ENCODE results near the gene ADGRV1. TPM values are rescaled to one million over a fixed set of nuclear protein-coding genes. Genes with fewer than 3 reads are reported as not detected.
A peak's percentile ranks its signal among the peaks of the same experiment; 100 is the strongest.

The ADGRV1 gene
- total and polyA plus RNA-seq, 4 donors, result 0.36 to 0.64 (median 0.50) TPM

DNA sequence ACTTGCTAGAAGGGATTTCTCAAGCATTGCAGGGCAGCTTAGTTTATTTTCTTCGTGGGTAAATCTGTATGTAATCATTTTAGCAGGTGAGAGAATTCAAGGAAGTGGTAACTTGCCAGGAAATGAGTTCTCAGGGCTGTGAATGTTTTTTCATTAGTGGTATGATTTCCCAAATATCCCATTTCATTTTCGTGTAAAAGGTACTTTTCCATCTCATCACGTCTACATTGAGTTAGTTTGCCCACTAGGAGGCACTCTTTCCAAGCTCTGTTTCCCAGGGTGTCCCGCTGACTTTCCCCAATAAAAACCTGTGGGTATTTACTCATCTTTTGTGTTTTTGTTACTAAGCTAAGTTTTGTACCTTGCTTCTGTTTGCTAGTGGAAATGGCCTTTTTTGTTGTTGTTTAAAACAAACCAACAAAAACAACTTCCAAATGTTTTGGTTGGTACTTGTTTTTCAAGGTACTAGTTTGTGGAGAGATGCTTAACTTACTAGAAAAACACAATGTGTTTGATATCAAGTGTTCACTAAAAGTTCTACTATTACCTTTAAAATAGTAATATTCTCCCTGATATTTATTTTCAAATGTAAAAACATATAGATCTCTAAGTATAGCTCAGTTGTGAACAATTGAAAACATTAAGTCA is 373.6 kb downstream of the ADGRV1 start:
- Histone ChIP-seq H3K4me3 (ENCODE audit: low read length in 2 of 2) (no peak overlapping the region), H3K36me3 (ENCODE audit: control insufficient read depth in 1 of 2, insufficient read depth in 2 of 2, low read length in 1 of 2) (no peaks in the 10 kb centered on the region), H3K27me3 (ENCODE audit: control insufficient read depth in 1 of 2, insufficient read depth in 2 of 2, low read length in 1 of 2) (no peaks in the 10 kb centered on the region), H3K27ac (ENCODE audit: low read depth in 1 of 2, low read length in 2 of 2) (no peak overlapping the region), H3K4me1 (ENCODE audit: control insufficient read depth in 1 of 2, insufficient read depth in 2 of 2, low read length in 2 of 2) (no peaks in the 10 kb centered on the region), H3K9me3 (ENCODE audit: control insufficient read depth, low read length) (no peaks in the 10 kb centered on the region)
- WGBS, 2 donors, result 2 to 4% methylated on average over 4 of the region's 4 CpGs
- DNase-seq, result no peak
- intact Hi-C loops (cut with DNase I), result loop anchor here (2.0 to 10.0 kb wide), 6 partner anchors 65 to 485 kb away; no protein-coding TSS in a partner anchor
- peak; percentile 83 for ATAC-seq (ENCODE audit: low FRiP score)

GRCh38 chr5:90933298-90933697 is 374.7 kb downstream of the ADGRV1 start:
- no peak for DNase-seq
- H3K4me3 ChIP-seq (ENCODE audit: low read length in 2 of 2), result no peak overlapping the region
- no peaks in the 10 kb centered on the region for H3K4me1 ChIP-seq (ENCODE audit: control insufficient read depth in 1 of 2, insufficient read depth in 2 of 2, low read length in 2 of 2)
- no peaks in the 10 kb centered on the region for H3K9me3 ChIP-seq (ENCODE audit: control insufficient read depth, low read length)
- no peak overlapping the region for H3K27ac ChIP-seq (ENCODE audit: low read depth in 1 of 2, low read length in 2 of 2)
- no peaks in the 10 kb centered on the region for H3K27me3 ChIP-seq (ENCODE audit: control insufficient read depth in 1 of 2, insufficient read depth in 2 of 2, low read length in 1 of 2)
- intact Hi-C loops (cut with DNase I), result loop anchor here (2.0 to 10.0 kb wide), 6 partner anchors 66 to 484 kb away; no protein-coding TSS in a partner anchor
- H3K36me3 ChIP-seq (ENCODE audit: control insufficient read depth in 1 of 2, insufficient read depth in 2 of 2, low read length in 1 of 2), result no peaks in the 10 kb centered on the region
- no peak for ATAC-seq (ENCODE audit: low FRiP score)

GRCh38 chr5:90934091-90934719 is 375.6 kb downstream of the ADGRV1 start:
- H3K9me3 ChIP-seq (ENCODE audit: control insufficient read depth, low read length), result no peaks in the 10 kb centered on the region
- H3K27ac ChIP-seq (ENCODE audit: low read depth in 1 of 2, low read length in 2 of 2), result no peak overlapping the region
- ATAC-seq (ENCODE audit: low FRiP score), result no peak
- intact Hi-C loops (cut with DNase I), result loop anchor here (5.0 to 10.0 kb wide), 5 partner anchors 67 to 483 kb away; no protein-coding TSS in a partner anchor
- no peaks in the 10 kb centered on the region for H3K4me1 ChIP-seq (ENCODE audit: control insufficient read depth in 1 of 2, insufficient read depth in 2 of 2, low read length in 2 of 2)
- 93 to 96% methylated on average over 5 of the region's 5 CpGs for WGBS, 2 donors
- no peak overlapping the region for H3K4me3 ChIP-seq (ENCODE audit: low read length in 2 of 2)
- no peak for DNase-seq
- no peaks in the 10 kb centered on the region for H3K27me3 ChIP-seq (ENCODE audit: control insufficient read depth in 1 of 2, insufficient read depth in 2 of 2, low read length in 1 of 2)
- no peaks in the 10 kb centered on the region for H3K36me3 ChIP-seq (ENCODE audit: control insufficient read depth in 1 of 2, insufficient read depth in 2 of 2, low read length in 1 of 2)

DNA sequence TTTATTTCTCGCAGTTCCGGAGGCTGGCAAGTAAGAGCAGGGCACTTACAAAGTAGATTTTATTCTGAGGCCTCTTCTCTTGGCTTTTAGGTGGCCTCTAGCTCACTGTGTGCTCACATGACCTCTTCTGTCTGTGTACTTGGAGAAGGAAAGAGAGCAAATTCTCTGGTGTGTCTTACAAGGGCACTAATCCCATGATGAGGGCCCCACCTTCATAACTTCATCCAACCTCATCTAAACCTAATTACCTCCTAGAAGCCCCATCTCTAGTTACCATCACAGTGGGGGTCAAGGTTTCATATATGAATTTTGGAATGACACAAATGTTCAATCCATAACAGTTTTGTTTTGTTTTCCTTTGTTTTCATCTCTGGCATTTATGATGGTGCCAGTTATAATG is 376.1 kb downstream of the ADGRV1 start:
- ATAC-seq (ENCODE audit: low FRiP score), result no peak
- no peaks in the 10 kb centered on the region for H3K27me3 ChIP-seq (ENCODE audit: control insufficient read depth in 1 of 2, insufficient read depth in 2 of 2, low read length in 1 of 2)
- H3K4me1 ChIP-seq (ENCODE audit: control insufficient read depth in 1 of 2, insufficient read depth in 2 of 2, low read length in 2 of 2), result no peaks in the 10 kb centered on the region
- 98% methylated on average over 2 of the region's 2 CpGs for WGBS, 2 donors
- intact Hi-C loops (cut with DNase I), result loop anchor here (5.0 to 10.0 kb wide), 6 partner anchors 67 to 483 kb away; partner anchors contain the start of gene ARRDC3 (in 1 of the 2)
- no peak overlapping the region for H3K27ac ChIP-seq (ENCODE audit: low read depth in 1 of 2, low read length in 2 of 2)
- no peaks in the 10 kb centered on the region for H3K9me3 ChIP-seq (ENCODE audit: control insufficient read depth, low read length)
- no peaks in the 10 kb centered on the region for H3K36me3 ChIP-seq (ENCODE audit: control insufficient read depth in 1 of 2, insufficient read depth in 2 of 2, low read length in 1 of 2)
- no peak for DNase-seq
- H3K4me3 ChIP-seq (ENCODE audit: low read length in 2 of 2), result no peak overlapping the region

- Histone ChIP-seq H3K4me1 (ENCODE audit: control insufficient read depth in 1 of 2, insufficient read depth in 2 of 2, low read length in 2 of 2) (peaks cover 0 to 2% of the 10 kb centered on the region in 2 donors), H3K27ac (ENCODE audit: low read depth in 1 of 2, low read length in 2 of 2) (no peak overlapping the region), H3K27me3 (ENCODE audit: control insufficient read depth in 1 of 2, insufficient read depth in 2 of 2, low read length in 1 of 2) (no peaks in the 10 kb centered on the region), H3K36me3 (ENCODE audit: control insufficient read depth in 1 of 2, insufficient read depth in 2 of 2, low read length in 1 of 2) (no peaks in the 10 kb centered on the region), H3K4me3 (ENCODE audit: low read length in 2 of 2) (no peak overlapping the region), H3K9me3 (ENCODE audit: control insufficient read depth, low read length) (no peaks in the 10 kb centered on the region)
- ATAC-seq (ENCODE audit: low FRiP score), result no peak
- intact Hi-C loops (cut with DNase I), result loop anchor here (5.0 to 10.0 kb wide), 2 partner anchors 126 to 443 kb away; partner anchors contain the start of gene ARRDC3 (in 1 of the 2)
- DNase-seq, result no peak
- WGBS, 2 donors, result 70% methylated on average over 2 of the region's 2 CpGs
These were observed 380.6 kb downstream of the ADGRV1 start for GRCh38 chr5:90939211-90939610.

DNA sequence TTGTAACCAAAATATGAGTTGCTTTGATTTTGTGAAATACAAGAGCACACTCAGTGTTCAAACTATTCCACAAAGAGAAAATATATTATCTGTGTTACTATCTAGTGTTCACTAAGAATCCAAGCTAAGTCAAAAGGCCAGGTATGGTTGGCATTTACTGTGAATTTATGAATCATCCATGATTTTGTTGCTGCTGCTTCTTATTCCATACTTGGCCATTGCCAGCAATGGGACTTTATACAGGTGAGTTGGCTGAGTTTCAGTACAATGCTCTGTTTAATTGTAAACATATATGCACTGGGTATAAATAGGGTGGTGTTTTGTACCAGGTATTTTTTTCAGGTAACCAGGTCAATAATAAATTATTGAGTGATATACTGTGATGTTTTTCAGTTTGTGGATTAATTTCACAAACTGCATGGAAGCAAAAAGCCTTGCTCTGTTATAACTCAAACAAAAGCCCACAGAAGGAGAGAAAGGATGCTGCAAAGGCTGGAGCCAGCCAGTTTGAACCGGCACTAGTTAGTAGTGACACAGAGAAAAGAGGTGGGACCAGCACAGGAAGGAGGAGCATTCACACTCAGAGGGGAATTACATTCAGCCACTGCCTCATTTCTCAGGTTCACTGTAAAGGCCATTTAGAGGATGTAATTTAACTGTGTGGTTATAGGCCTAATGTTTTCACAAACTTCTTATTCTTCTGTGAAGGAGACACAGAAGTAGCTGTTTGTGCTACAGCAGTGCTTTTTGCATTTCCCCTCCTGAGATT is 381.8 kb downstream of the ADGRV1 start:
- H3K27ac ChIP-seq (ENCODE audit: low read depth in 1 of 2, low read length in 2 of 2), result no peak overlapping the region
- no peaks in the 10 kb centered on the region for H3K36me3 ChIP-seq (ENCODE audit: control insufficient read depth in 1 of 2, insufficient read depth in 2 of 2, low read length in 1 of 2)
- no peak overlapping the region for H3K4me3 ChIP-seq (ENCODE audit: low read length in 2 of 2)
- WGBS, 2 donors, result 20 to 22% methylated on average over 1 of the region's 1 CpG
- H3K4me1 ChIP-seq (ENCODE audit: control insufficient read depth in 1 of 2, insufficient read depth in 2 of 2, low read length in 2 of 2), result peaks cover 0 to 2% of the 10 kb centered on the region in 2 donors
- H3K27me3 ChIP-seq (ENCODE audit: control insufficient read depth in 1 of 2, insufficient read depth in 2 of 2, low read length in 1 of 2), result no peaks in the 10 kb centered on the region
- ATAC-seq (ENCODE audit: low FRiP score) (no peak), DNase-seq (no peak)
- no peaks in the 10 kb centered on the region for H3K9me3 ChIP-seq (ENCODE audit: control insufficient read depth, low read length)
- intact Hi-C loops (cut with DNase I), result no loop called here

DNA sequence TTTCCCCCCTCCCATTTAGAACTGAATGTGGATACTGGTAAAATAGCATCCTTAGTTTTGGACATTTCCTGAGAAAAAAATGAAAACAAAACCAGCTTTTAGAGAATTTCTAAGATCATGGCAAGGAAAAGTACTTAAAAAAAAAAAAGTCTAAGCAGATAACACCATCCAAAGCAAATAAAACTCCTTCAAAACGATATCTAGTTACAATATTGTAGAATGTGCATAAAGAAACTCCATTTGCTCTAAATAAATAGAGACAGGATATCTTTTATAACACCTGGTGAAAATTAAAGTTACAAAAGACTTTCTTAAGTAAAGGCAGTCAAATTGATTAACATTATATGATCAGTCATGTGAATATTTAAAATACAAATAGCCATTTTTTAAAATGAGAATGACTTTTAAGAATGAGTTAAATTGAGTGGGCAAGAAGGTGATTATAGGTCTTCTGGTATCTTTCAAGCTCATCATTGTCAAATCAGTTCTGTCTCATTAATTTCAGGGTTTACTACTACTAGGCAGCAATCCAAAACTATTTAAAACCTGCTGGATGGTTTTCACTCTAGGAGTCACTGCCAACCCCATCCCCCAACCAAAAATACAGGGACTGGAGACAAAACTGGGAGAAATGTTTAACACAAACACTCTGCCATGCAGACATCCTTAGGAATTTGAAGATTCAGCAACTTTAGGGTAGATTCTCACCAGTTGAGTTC is 382.6 kb downstream of the ADGRV1 start:
- Histone ChIP-seq H3K4me3 (ENCODE audit: low read length in 2 of 2) (no peak overlapping the region), H3K27ac (ENCODE audit: low read depth in 1 of 2, low read length in 2 of 2) (no peak overlapping the region), H3K9me3 (ENCODE audit: control insufficient read depth, low read length) (no peaks in the 10 kb centered on the region), H3K27me3 (ENCODE audit: control insufficient read depth in 1 of 2, insufficient read depth in 2 of 2, low read length in 1 of 2) (no peaks in the 10 kb centered on the region), H3K4me1 (ENCODE audit: control insufficient read depth in 1 of 2, insufficient read depth in 2 of 2, low read length in 2 of 2) (peaks cover 0 to 2% of the 10 kb centered on the region in 2 donors), H3K36me3 (ENCODE audit: control insufficient read depth in 1 of 2, insufficient read depth in 2 of 2, low read length in 1 of 2) (no peaks in the 10 kb centered on the region)
- ATAC-seq (ENCODE audit: low FRiP score) (no peak), DNase-seq (no peak)
- WGBS, 2 donors, result 5 to 7% methylated on average over 1 of the region's 1 CpG
- intact Hi-C loops (cut with DNase I), result no loop called here

DNA sequence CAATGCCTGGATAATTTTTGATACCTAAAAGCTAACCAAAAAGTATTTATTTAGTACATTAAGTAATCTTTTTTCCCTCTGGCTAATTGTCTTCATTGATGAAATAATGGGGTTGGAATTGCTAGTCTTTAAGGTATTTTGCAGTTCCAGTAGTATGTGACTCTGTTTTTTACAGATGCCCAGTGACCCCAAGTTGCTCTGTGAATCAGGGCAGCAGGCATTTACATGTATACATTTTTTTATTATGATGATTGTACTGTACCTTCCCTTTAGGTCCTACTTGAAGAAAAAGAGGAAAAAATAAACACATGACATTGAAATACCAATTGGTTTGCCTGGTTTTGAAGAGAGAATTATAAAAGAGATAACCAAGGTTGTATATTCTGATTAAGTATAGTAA is 385.5 kb downstream of the ADGRV1 start:
- Histone ChIP-seq H3K4me3 (ENCODE audit: low read length in 2 of 2) (no peak overlapping the region), H3K4me1 (ENCODE audit: control insufficient read depth in 1 of 2, insufficient read depth in 2 of 2, low read length in 2 of 2) (peaks cover 0 to 2% of the 10 kb centered on the region in 2 donors), H3K9me3 (ENCODE audit: control insufficient read depth, low read length) (no peaks in the 10 kb centered on the region), H3K27me3 (ENCODE audit: control insufficient read depth in 1 of 2, insufficient read depth in 2 of 2, low read length in 1 of 2) (no peaks in the 10 kb centered on the region), H3K36me3 (ENCODE audit: control insufficient read depth in 1 of 2, insufficient read depth in 2 of 2, low read length in 1 of 2) (no peaks in the 10 kb centered on the region), H3K27ac (ENCODE audit: low read depth in 1 of 2, low read length in 2 of 2) (no peak overlapping the region)
- ATAC-seq (ENCODE audit: low FRiP score), result no peak
- DNase-seq, result no peak
- intact Hi-C loops (cut with DNase I), result no loop called here

Data from aorta (tissue), 5 donors.